ENCODE results near the gene PLOD1. TPM values are rescaled to one million over a fixed set of nuclear protein-coding genes. Genes with fewer than 3 reads are reported as not detected.

PLOD1 gene
- total RNA-seq, 8 experiments from 2014 or later = 24.0 to 136 (median 66.7) TPM

DNA sequence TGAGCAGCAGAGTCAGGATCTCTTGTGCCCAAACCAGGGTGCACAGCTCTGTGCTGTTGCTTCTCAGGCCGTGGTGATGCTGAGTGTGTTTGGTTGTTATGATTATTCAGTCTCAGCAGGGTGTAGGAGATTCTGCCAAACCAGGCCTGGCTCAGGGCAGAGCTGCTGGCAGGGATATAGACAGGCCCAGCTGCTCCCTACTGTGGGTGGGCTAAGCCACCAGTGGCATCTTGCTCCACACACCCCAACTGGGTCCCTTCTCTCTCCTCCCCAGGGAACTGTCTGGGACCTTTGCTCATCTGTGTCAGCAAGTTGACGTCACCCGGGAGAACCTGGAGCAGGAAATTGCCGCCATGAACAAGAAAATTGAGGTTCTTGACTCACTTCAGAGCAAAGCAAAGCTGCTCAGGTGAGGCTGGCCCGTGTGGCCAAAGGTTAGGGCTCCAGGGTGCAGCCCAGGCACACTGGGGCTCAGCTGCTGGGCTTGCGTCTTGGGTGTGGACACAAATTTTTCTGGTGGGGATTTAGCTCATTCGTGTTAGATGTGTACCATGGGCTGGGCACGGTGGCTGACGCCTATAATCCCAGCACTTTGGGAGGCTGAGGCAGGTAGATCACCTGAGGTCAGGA is 74.9 kb downstream of the PLOD1 start:
- 92 to 100% (median 98%) methylated on average over 3 to 6 of the region's 9 CpGs; no CpG with 5 or more reads in 6 of the 10 experiments for WGBS, 10 experiments
- Histone ChIP-seq H3K4me3 (no peak overlapping the region), H3K27ac (no peak overlapping the region), H3K4me1 (replicated peaks in 1 of 2) (no peaks in the 10 kb centered on the region)
- in situ Hi-C loops (cut with MboI; ENCODE audit: low pct_unique_long_range_greater_than_20kb in 2 of 9, low sequenced_read_pairs in 9 of 9, unreplicated experiment in 9 of 9) = no loop called here
- no peak for ATAC-seq (replicated peaks in 6 of 8)

DNA sequence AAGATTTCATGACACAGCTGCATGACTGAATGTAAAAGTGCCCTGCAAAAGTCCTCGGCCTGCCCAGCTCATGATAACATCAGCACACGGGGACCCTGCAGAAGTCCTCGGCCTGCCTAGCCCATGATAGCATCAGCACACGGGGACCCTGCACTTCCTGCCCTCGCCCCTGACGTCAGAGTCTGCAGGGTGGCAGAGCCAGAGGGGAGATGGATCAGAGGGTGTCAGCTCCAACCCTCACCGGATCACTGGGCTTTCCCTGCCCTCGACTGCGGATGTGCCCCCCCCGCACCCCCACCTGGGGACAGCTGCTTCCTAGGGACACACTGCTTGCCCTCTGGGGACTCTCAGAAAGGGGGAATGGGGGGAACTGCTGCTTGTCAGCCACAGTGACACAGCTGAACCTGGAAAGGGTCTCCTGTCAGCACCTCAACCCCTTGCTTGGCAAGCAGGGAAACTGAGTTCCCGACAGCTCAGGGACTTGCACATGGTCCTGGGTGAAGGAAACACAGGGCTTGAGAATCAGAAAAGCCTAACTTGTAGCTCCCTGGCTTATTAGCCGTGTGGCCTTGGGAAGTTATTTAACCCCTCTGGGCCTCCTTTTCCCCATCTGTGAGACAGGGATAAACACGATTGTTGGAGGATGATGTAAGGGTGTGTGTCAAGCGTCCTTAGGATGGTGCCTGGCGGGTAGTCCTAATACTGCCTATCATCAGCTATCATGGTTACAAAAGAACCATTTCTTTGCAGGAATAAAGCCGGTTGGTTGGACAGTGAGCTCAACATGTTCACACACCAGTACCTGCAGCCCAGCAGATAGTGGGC is 76.4 kb downstream of the PLOD1 start:
- ATAC-seq (replicated peaks in 6 of 8) = peak in 1 of 8 experiments; percentile 7
- Histone ChIP-seq H3K4me1 (replicated peaks in 1 of 2) (no peaks in the 10 kb centered on the region), H3K27ac (no peak overlapping the region), H3K4me3 (no peak overlapping the region)
- in situ Hi-C loops (cut with MboI; ENCODE audit: low pct_unique_long_range_greater_than_20kb in 2 of 9, low sequenced_read_pairs in 9 of 9, unreplicated experiment in 9 of 9) = no loop called here
- WGBS, 10 experiments = 89 to 100% (median 95%) methylated on average over 1 to 11 of the region's 16 CpGs; no CpG with 5 or more reads in 3 of the 10 experiments

DNA sequence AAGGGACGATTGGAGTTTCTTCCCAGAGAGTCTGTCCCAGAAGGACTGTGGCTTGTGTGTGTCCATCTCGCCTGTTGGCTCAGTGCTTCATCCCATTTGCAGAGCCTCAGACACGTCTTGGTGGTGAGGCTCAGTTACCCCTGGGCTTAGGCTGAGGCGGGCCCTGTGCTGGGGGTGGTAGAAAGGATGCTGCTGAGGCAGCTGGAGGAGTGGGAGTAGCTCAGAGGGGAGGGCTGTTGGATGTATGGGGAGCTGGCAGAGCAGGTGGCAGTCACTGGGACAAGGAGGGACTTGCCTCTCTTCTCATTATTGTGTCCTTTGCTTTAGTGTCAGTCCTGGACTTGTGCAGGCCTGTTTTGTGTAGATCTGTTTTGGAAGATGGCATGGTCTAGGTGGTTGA is 77.5 kb downstream of the PLOD1 start:
- ATAC-seq (replicated peaks in 6 of 8) = no peak
- in situ Hi-C loops (cut with MboI; ENCODE audit: low pct_unique_long_range_greater_than_20kb in 2 of 9, low sequenced_read_pairs in 9 of 9, unreplicated experiment in 9 of 9) = no loop called here
- no peak overlapping the region for H3K4me3 ChIP-seq
- no peaks in the 10 kb centered on the region for H3K4me1 ChIP-seq (replicated peaks in 1 of 2)
- 80 to 100% (median 82%) methylated on average over 1 to 3 of the region's 4 CpGs; no CpG with 5 or more reads in 6 of the 10 experiments for WGBS, 10 experiments
- H3K27ac ChIP-seq = no peak overlapping the region

DNA sequence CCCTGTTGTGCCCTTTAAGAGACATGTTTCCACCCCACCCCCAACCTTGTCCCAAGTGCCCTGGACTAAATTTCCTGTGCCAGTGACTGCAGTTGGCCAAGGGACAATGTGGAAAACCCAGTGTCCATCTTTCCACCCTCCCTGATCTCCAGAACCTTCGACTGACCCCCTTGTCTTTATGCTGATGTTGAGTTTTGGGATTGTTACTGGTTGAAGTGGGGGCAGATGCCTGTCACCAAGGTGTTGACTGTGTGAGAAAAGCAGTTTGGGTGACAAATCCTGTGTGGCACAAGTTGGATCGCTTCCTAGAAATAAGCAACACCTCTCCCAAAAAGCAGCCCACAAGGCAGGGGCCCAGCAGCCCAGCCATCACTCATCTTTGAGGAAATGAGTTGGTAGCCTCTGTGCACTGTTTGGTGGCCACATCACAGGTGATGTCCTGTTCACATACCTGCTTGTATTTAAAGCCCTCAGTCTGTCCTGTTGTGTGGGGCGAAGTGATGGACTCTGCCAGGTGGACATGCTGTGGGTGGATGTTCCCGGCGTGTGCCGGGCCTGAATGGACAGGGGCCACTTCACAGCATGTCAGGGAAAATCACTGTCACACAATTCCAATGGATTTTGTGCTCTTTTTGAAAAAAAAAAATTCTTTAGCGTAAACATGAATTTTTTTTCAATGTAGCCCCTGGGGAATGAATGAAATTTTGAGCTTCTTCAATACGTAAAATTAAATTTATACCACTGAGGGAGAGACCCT is 78.2 kb downstream of the PLOD1 start:
- 67 to 100% (median 87%) methylated on average over 1 to 8 of the region's 8 CpGs; no CpG with 5 or more reads in 3 of the 10 experiments for WGBS, 10 experiments
- no peak overlapping the region for H3K4me3 ChIP-seq
- no peak overlapping the region for H3K27ac ChIP-seq
- no peak for ATAC-seq (replicated peaks in 6 of 8)
- H3K4me1 ChIP-seq (replicated peaks in 1 of 2) = no peaks in the 10 kb centered on the region
- in situ Hi-C loops (cut with MboI; ENCODE audit: low pct_unique_long_range_greater_than_20kb in 2 of 9, low sequenced_read_pairs in 9 of 9, unreplicated experiment in 9 of 9) = no loop called here

DNA sequence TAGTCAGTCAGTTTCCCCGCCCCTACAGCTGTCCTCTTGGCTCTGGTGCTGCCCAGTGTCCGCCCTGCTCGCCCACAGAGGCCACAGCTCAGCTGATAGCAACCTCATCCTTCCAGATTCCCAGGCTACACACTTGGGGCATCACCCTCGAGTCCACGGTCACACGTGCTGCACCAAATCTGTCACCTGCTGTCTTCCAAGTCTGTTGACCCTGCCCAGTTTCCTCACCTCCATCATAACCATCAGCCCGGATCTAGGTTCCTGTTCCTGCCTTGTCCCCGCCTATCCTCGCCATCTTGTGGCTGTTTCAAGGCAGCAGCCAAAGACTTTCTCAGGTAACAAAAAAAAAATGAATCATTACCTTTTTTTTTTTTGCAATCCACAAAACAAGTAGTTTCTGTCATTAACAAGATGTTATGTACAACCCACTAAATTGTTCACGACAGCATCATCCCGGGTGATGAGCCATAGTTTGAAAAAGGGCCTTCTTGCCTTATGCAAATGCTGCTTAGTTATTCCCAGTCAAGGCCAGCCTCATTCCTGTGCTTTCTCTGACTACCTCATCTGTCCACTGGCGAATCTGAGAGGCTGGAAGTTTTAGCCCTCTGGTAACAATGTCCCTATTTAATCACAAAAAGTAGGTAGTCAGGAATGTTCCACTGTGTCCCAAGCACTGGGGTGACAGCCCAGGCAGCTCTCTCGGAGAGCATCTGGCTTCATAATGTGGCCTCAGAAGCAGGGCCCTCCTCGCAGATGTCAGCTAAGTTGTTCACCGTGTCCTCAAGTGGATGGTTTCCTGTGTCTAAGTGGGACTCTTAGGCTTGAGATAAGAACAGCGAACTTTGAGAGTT is 79.8 kb downstream of the PLOD1 start:
- in situ Hi-C loops (cut with MboI; ENCODE audit: low pct_unique_long_range_greater_than_20kb in 2 of 9, low sequenced_read_pairs in 9 of 9, unreplicated experiment in 9 of 9) = no loop called here
- H3K4me1 ChIP-seq (replicated peaks in 1 of 2) = no peaks in the 10 kb centered on the region
- no peak overlapping the region for H3K27ac ChIP-seq
- WGBS, 10 experiments = 60 to 86% (median 83%) methylated on average over 1 to 16 of the region's 16 CpGs; no CpG with 5 or more reads in 1 of the 10 experiments
- ATAC-seq (replicated peaks in 6 of 8) = peak in 1 of 8 experiments; percentile 2
- H3K4me3 ChIP-seq = no peak overlapping the region

DNA sequence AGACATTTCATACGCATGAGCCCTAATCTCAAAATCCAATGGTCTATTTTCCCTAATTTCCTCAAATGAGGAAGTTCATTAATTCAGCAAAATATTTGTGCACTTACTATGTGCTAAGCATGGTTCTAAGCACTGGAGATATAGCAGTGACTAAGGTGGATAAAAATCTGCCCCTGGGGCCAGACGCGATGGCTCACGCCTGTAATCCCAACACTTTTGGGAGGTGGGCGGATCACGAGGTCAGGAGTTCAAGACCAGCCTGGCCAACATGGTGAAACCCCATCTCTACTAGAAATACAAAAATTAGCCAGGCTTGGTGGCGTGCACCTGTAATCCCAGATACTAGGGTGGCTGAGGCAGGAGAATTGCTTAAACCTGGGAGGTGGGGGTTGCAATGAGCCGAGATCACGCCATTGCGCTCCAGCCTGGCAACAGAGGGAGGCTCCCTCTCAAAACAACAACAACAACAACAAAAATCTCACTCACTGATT is 80.5 kb downstream of the PLOD1 start:
- in situ Hi-C loops (cut with MboI; ENCODE audit: low pct_unique_long_range_greater_than_20kb in 2 of 9, low sequenced_read_pairs in 9 of 9, unreplicated experiment in 9 of 9) = no loop called here
- H3K4me3 ChIP-seq = no peak overlapping the region
- 83 to 100% (median 97%) methylated on average over 1 to 9 of the region's 10 CpGs; no CpG with 5 or more reads in 2 of the 10 experiments for WGBS, 10 experiments
- peaks cover under 1 to 2% of the 10 kb centered on the region in 2 donors for H3K4me1 ChIP-seq (replicated peaks in 1 of 2)
- ATAC-seq (replicated peaks in 6 of 8) = no peak
- H3K27ac ChIP-seq = no peak overlapping the region

DNA sequence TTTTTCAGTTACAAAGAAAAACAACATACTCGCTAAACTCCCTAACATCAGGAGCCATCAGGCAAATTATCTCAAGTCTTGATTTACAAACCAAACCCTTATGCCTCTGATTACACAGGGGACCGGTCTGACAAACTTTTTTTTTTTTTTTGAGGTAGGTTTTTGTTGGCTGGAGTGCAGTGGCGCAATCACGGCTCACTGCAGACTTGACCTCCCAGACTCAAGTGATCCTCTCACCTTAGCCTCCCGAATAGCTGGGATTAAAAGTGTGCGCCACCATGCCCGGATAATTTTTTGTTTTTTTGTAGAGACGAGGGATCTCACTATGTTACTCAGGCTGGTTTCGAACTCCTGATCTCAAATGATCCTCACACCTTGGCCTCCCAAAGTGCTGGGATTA is 81.0 kb downstream of the PLOD1 start:
- WGBS, 10 experiments = 79 to 100% (median 99%) methylated on average over 1 to 9 of the region's 9 CpGs
- in situ Hi-C loops (cut with MboI; ENCODE audit: low pct_unique_long_range_greater_than_20kb in 2 of 9, low sequenced_read_pairs in 9 of 9, unreplicated experiment in 9 of 9) = no loop called here
- H3K27ac ChIP-seq = no peak overlapping the region
- H3K4me1 ChIP-seq (replicated peaks in 1 of 2) = peaks cover 3 to 5% of the 10 kb centered on the region in 2 donors
- no peak overlapping the region for H3K4me3 ChIP-seq
- no peak for ATAC-seq (replicated peaks in 6 of 8)

DNA sequence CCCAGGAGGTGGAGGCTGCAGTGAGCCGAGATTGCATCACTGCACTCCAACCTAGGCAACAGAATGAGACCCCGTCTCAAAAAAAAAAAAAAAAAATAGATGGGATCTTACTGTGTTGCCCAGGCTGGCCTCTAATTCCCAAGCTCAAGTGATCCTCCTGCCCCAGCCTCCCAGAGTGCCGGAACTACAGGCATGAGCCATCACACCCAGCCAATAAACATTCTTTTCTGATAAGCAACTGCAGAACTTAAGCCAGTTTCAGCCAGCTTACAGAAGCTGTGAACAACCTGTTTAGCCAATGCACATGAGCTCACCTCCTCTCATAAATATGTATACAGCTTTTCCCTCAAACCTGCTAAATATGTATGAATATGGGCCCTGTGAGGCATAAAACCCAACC is 81.7 kb downstream of the PLOD1 start:
- in situ Hi-C loops (cut with MboI; ENCODE audit: low pct_unique_long_range_greater_than_20kb in 2 of 9, low sequenced_read_pairs in 9 of 9, unreplicated experiment in 9 of 9) = no loop called here
- ATAC-seq (replicated peaks in 6 of 8) = no peak
- Histone ChIP-seq H3K4me3 (no peak overlapping the region), H3K27ac (no peak overlapping the region), H3K4me1 (replicated peaks in 1 of 2) (peaks cover 3 to 5% of the 10 kb centered on the region in 2 donors)
- WGBS, 10 experiments = 75 to 100% (median 83%) methylated on average over 1 to 3 of the region's 3 CpGs; no CpG with 5 or more reads in 3 of the 10 experiments

DNA sequence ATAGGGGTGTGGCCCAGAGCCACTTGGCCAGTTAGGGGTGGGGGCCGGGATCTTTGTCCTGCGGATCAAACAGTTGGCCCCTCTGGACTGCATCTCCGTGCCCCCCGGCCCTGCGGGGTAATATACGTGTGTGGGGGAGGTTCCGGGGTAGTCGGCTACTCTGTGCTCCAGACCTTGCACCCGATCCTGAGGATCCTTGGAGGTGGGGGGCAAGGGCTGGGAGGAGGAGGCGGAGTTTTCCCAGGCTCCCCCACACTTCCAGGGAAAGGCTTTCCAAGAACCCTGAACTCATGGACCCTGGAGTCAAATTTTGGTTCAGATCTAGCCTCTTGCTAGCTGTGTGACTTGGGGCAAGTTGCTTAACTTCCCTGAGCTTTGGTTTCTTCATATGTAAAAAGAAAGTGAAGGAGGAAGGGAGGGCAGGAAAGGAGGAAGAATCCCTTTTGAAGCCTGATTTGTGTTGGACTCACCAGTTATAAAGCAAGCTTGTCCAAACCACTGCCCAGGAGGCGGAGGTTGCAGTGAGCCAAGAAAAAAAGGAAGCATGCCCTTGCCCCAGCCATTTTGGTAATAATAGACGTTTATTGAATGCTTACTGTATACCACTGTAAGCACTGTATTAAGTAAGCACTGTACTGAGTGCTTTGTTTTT is 85.5 kb downstream of the PLOD1 start:
- Histone ChIP-seq H3K4me1 (replicated peaks in 1 of 2) (peaks cover 3 to 5% of the 10 kb centered on the region in 2 donors), H3K4me3 (peak overlapping the region; percentile 63 to 88 (median 75)), H3K27ac (peak overlapping the region in 1 of 2 donors; percentile 30)
- in situ Hi-C loops (cut with MboI; ENCODE audit: low pct_unique_long_range_greater_than_20kb in 2 of 9, low sequenced_read_pairs in 9 of 9, unreplicated experiment in 9 of 9) = no loop called here
- 0 to 63% (median 23%) methylated on average over 1 to 9 of the region's 12 CpGs; no CpG with 5 or more reads in 2 of the 10 experiments for WGBS, 10 experiments
- peak in 3 of 8 experiments; percentile 1 to 5 (median 2) for ATAC-seq (replicated peaks in 6 of 8)

DNA sequence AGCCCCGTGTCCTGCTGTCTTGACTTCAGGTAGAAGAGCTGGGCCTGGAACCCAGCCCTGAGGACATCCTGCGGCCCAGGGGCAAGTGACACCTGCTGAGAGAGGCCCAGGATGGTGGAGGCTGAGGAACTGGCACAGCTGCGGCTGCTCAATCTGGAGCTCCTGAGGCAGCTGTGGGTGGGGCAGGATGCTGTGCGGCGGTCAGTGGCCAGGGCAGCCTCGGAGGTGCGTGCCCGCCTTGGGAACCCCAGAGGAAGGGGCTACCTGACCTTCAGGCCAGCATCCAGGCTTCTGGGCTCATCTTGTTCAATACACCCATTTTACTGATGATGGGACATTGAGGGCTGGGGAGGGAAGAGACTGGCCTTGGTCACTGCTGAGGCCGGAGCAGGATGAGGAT is 87.1 kb downstream of the PLOD1 start:
- Histone ChIP-seq H3K4me3 (no peak overlapping the region), H3K27ac (no peak overlapping the region), H3K4me1 (replicated peaks in 1 of 2) (peaks cover 3 to 5% of the 10 kb centered on the region in 2 donors)
- in situ Hi-C loops (cut with MboI; ENCODE audit: low pct_unique_long_range_greater_than_20kb in 2 of 9, low sequenced_read_pairs in 9 of 9, unreplicated experiment in 9 of 9) = no loop called here
- 20 to 100% (median 94%) methylated on average over 1 to 8 of the region's 9 CpGs; no CpG with 5 or more reads in 1 of the 10 experiments for WGBS, 10 experiments
- ATAC-seq (replicated peaks in 6 of 8) = no peak

DNA sequence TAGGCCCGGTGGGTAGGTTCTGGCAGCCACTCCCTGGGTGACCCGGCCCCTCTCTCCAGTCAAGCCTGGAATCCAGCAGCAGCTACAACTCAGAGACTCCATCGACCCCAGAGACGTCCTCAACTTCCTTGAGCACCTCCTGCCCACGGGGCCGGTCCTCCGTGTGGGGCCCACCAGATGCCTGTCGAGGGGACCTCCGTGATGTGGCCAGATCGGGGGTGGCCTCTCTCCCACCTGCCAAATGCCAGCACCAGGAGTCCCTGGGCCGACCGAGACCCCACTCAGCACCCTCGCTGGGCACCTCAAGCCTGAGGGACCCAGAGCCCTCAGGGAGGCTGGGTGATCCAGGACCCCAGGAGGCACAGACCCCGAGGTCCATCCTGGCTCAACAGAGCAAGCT is 87.5 kb downstream of the PLOD1 start:
- in situ Hi-C loops (cut with MboI; ENCODE audit: low pct_unique_long_range_greater_than_20kb in 2 of 9, low sequenced_read_pairs in 9 of 9, unreplicated experiment in 9 of 9) = no loop called here
- Histone ChIP-seq H3K4me3 (no peak overlapping the region), H3K27ac (no peak overlapping the region), H3K4me1 (replicated peaks in 1 of 2) (peaks cover 3 to 5% of the 10 kb centered on the region in 2 donors)
- no peak for ATAC-seq (replicated peaks in 6 of 8)
- WGBS, 10 experiments = 89 to 100% (median 100%) methylated on average over 3 to 4 of the region's 14 CpGs; no CpG with 5 or more reads in 6 of the 10 experiments

All from motor neuron (in vitro differentiated cells).